CD4-positive, alpha-beta T cell (primary cell): ENCODE measurements around the gene RIMS1. TPM values are rescaled to one million over a fixed set of nuclear protein-coding genes. Genes with fewer than 3 reads are reported as not detected.

ENCODE experiments used
- ATAC-seq: fragments of 200-7000 bp; cut with Tn5 transposase; one replicate; pipeline ENCODE4 v1.10.0; 2022; ENCODE audit warnings: mild to moderate bottlenecking; ENCODE audit not compliant: poor library complexity
- CTCF ChIA-PET: fragments of 350-600 bp; sonication (Branson Sonifier 250); formaldehyde crosslinking; loops from one replicate; lab custom pipeline; 2021; ENCODE audit warnings: antibody characterized with exemption, inconsistent platforms; lab: Charles Lee
- POLR2A ChIA-PET: fragments of 350-600 bp; sonication (Branson Sonifier 250); formaldehyde crosslinking; loops from one replicate; lab custom pipeline; 2021; ENCODE audit warnings: antibody characterized with exemption, inconsistent platforms; lab: Charles Lee
- DNase-seq, 14 experiments: peaks; one replicate each; pipeline ENCODE4 v3.0.0-alpha.2; 2013 to 2020; ENCODE audit warnings: mixed read lengths in 2 of 14
- H3K27ac ChIP-seq, 2 donors: one replicate each; pipeline versions ENCODE4 v1.5.1 to v1.7.0; 2013; ENCODE audit warnings: low read length in 2 of 2, low read depth in 1 of 2, mild to moderate bottlenecking in 1 of 2
- H3K27me3 ChIP-seq, 2 experiments: 1 replicate in 1 of 2; 2 replicates in 1 of 2; pipeline versions ENCODE4 v1.6.1 to v1.7.0; 2013; ENCODE audit warnings: low read length in 2 of 2, control low read depth in 1 of 2, mild to moderate bottlenecking in 1 of 2, moderate library complexity in 1 of 2; ENCODE audit not compliant: insufficient read depth in 2 of 2, control insufficient read depth in 1 of 2
- H3K36me3 ChIP-seq: one replicate; pipeline ENCODE4 v1.6.1; 2013; ENCODE audit warnings: low read length, control low read depth; ENCODE audit not compliant: insufficient read depth
- H3K4me1 ChIP-seq: one replicate; pipeline ENCODE4 v1.6.1; 2013; ENCODE audit warnings: low read length, control low read depth; ENCODE audit not compliant: insufficient read depth
- H3K4me3 ChIP-seq: one replicate; pipeline ENCODE4 v1.5.1; 2013; ENCODE audit warnings: mild to moderate bottlenecking, low read length, moderate library complexity
- H3K9me3 ChIP-seq, 2 experiments: 1 replicate in 1 of 2; 2 replicates in 1 of 2; pipeline versions ENCODE4 v1.6.1 to v1.7.0; 2013; ENCODE audit warnings: low read length in 2 of 2, mild to moderate bottlenecking in 2 of 2, control low read depth in 1 of 2, moderate library complexity in 1 of 2; ENCODE audit not compliant: control insufficient read depth in 1 of 2, insufficient read depth in 1 of 2
- H3K27ac Mint-ChIP-seq: one replicate; pipeline ENCODE4 v1.8.0; 2020; ENCODE audit warnings: mixed read lengths
- H3K27me3 Mint-ChIP-seq: one replicate; pipeline ENCODE4 v1.8.0; 2021; ENCODE audit warnings: mixed read lengths
- H3K36me3 Mint-ChIP-seq: one replicate; pipeline ENCODE4 v1.8.0; 2021; ENCODE audit warnings: low read depth, mixed read lengths
- H3K4me1 Mint-ChIP-seq: one replicate; pipeline ENCODE4 v1.8.0; 2021; ENCODE audit warnings: low read depth, mixed read lengths
- H3K4me3 Mint-ChIP-seq: one replicate; pipeline ENCODE4 v1.8.0; 2020; ENCODE audit warnings: mild to moderate bottlenecking, mixed read lengths
- H3K9me3 Mint-ChIP-seq: one replicate; pipeline ENCODE4 v1.8.0; 2020; ENCODE audit warnings: mixed read lengths
- CTCF ChIP-seq: fragments of 200-600 bp; IDR thresholded peaks from one replicate; pipeline ENCODE4 v1.8.0; 2022; ENCODE audit warnings: antibody characterized with exemption, mild to moderate bottlenecking
- intact Hi-C, 2 experiments: fragments of 100-400 bp; cut with DNase I in 1 of 2; cut with micrococcal nuclease in 1 of 2; formaldehyde crosslinking; loops; one replicate each; pipeline versions ENCODE4 v1.15.1 to v1.9.0; 2023 to 2025; cut with DNase I, micrococcal nuclease
- total RNA-seq, 174 experiments: library from RNA in 2 of 174; stranded (reverse) in 2 of 174; gene quantifications; one replicate each; pipeline ENCODE4 v1.2.3 and lab custom pipeline; 2021 to 2026

The RIMS1 gene
- total RNA-seq, 2 experiments from 2014 or later, result not detected

GRCh38 chr6:72083976-72084375, 197.6 kb downstream of the RIMS1 start:
- no peak overlapping the region for H3K4me3 ChIP-seq
- H3K27ac ChIP-seq, result no peak overlapping the region
- ChIA-PET POLR2A (no interaction called here), CTCF (no interaction called here)
- DNase-seq, result no peak
- H3K36me3 ChIP-seq, result no peaks in the 10 kb centered on the region
- H3K4me1 ChIP-seq, result no peaks in the 10 kb centered on the region
- no peaks in the 10 kb centered on the region for H3K27me3 ChIP-seq
- Mint-ChIP-seq H3K27me3 (no peaks in the 10 kb centered on the region), H3K4me1 (no peaks in the 10 kb centered on the region), H3K4me3 (no peak overlapping the region), H3K27ac (no peak overlapping the region), H3K9me3 (no peaks in the 10 kb centered on the region), H3K36me3 (no peaks in the 10 kb centered on the region)
- no peak for ATAC-seq
- H3K9me3 ChIP-seq, result peaks cover 0 to 4% of the 10 kb centered on the region in 2 experiments
- TF ChIP-seq CTCF, result no peak
- intact Hi-C loops, result no loop called here

GRCh38 chr6:72084992-72085569, 198.7 kb downstream of the RIMS1 start:
- CTCF ChIA-PET, result no interaction called here

GRCh38 chr6:72094506-72094905, 208.2 kb downstream of the RIMS1 start:
- H3K36me3 Mint-ChIP-seq, result no peaks in the 10 kb centered on the region

More at GRCh38 chr6:72084992-72085569, 198.7 kb downstream of the RIMS1 start:
- peaks cover 0 to 4% of the 10 kb centered on the region in 2 experiments for H3K9me3 ChIP-seq
- DNase-seq (peak in 1 of 14 experiments; percentile 3), ATAC-seq (no peak)
- H3K36me3 ChIP-seq, result no peaks in the 10 kb centered on the region
- no peak overlapping the region for H3K4me3 Mint-ChIP-seq
- H3K4me1 Mint-ChIP-seq, result no peaks in the 10 kb centered on the region
- no peaks in the 10 kb centered on the region for H3K27me3 Mint-ChIP-seq
- POLR2A ChIA-PET, result no interaction called here
- intact Hi-C loops, result no loop called here
- TF ChIP-seq CTCF, result no peak
- no peaks in the 10 kb centered on the region for H3K27me3 ChIP-seq
- no peaks in the 10 kb centered on the region for H3K4me1 ChIP-seq
- H3K9me3 Mint-ChIP-seq, result no peaks in the 10 kb centered on the region
- H3K27ac Mint-ChIP-seq, result no peak overlapping the region
- no peak overlapping the region for H3K4me3 ChIP-seq
- H3K36me3 Mint-ChIP-seq, result no peaks in the 10 kb centered on the region
- H3K27ac ChIP-seq, result no peak overlapping the region

More at GRCh38 chr6:72094506-72094905, 208.2 kb downstream of the RIMS1 start:
- ChIA-PET POLR2A (no interaction called here), CTCF (no interaction called here)
- Mint-ChIP-seq H3K4me1 (no peaks in the 10 kb centered on the region), H3K4me3 (no peak overlapping the region), H3K9me3 (no peaks in the 10 kb centered on the region), H3K27me3 (no peaks in the 10 kb centered on the region), H3K27ac (no peak overlapping the region)
- intact Hi-C loops, result no loop called here
- Histone ChIP-seq H3K4me3 (no peak overlapping the region), H3K27me3 (no peaks in the 10 kb centered on the region), H3K27ac (no peak overlapping the region), H3K4me1 (no peaks in the 10 kb centered on the region), H3K9me3 (no peaks in the 10 kb centered on the region), H3K36me3 (no peaks in the 10 kb centered on the region)
- DNase-seq (no peak), ATAC-seq (no peak)
- no peak for TF ChIP-seq CTCF
